Natural killer cell (primary cell): ENCODE measurements around the gene CKLF. TPM values are rescaled to one million over a fixed set of nuclear protein-coding genes. Genes with fewer than 3 reads are reported as not detected.

Source experiments
- ATAC-seq, 3 donors: fragments of 150-1000 bp in 2 of 3; fragments of 200-7000 bp in 1 of 3; cut with Tn5 transposase; 1 replicate in 1 of 3; 2 replicates in 2 of 3; pipeline ENCODE4 v1.10.0; 2021; ENCODE audit warnings: mild to moderate bottlenecking in 2 of 3, moderate library complexity in 2 of 3
- DNase-seq, 2 donors: peaks; one replicate each; pipeline versions ENCODE4 v3.0.0 to v3.0.0-alpha.2; 2013 to 2021; ENCODE audit warnings: mixed read lengths in 1 of 2
- H3K27ac ChIP-seq: one replicate; pipeline ENCODE4 v1.5.1; 2013; ENCODE audit warnings: mild to moderate bottlenecking, low read length
- H3K27me3 ChIP-seq: one replicate; pipeline ENCODE4 v1.6.1; 2013; ENCODE audit warnings: low read length; ENCODE audit not compliant: control insufficient read depth, insufficient read depth
- H3K36me3 ChIP-seq: one replicate; pipeline ENCODE4 v1.6.1; 2013; ENCODE audit warnings: low read length; ENCODE audit not compliant: control insufficient read depth, insufficient read depth
- H3K4me1 ChIP-seq: one replicate; pipeline ENCODE4 v1.6.1; 2013; ENCODE audit warnings: low read length; ENCODE audit not compliant: control insufficient read depth, insufficient read depth
- H3K4me3 ChIP-seq: one replicate; pipeline ENCODE4 v1.5.1; 2013; ENCODE audit warnings: low read length
- H3K9me3 ChIP-seq: one replicate; pipeline ENCODE4 v1.6.1; 2013; ENCODE audit warnings: low read length; ENCODE audit not compliant: control insufficient read depth, insufficient read depth
- H3K27ac Mint-ChIP-seq, 2 donors: one replicate each; pipeline ENCODE4 v1.8.0; 2022; ENCODE audit warnings: mild to moderate bottlenecking in 2 of 2, mixed read lengths in 2 of 2, moderate library complexity in 1 of 2
- H3K27me3 Mint-ChIP-seq, 2 donors: one replicate each; pipeline ENCODE4 v1.8.0; 2022; ENCODE audit warnings: low read depth in 2 of 2, mixed read lengths in 2 of 2
- H3K36me3 Mint-ChIP-seq: one replicate; pipeline ENCODE4 v1.8.0; 2022; ENCODE audit warnings: mixed read lengths
- H3K4me1 Mint-ChIP-seq, 2 donors: one replicate each; pipeline ENCODE4 v1.8.0; 2022; ENCODE audit warnings: mixed read lengths in 2 of 2
- H3K4me3 Mint-ChIP-seq: one replicate; pipeline ENCODE4 v1.8.0; 2022; ENCODE audit warnings: mild to moderate bottlenecking, moderate library complexity, mixed read lengths
- H3K9me3 Mint-ChIP-seq, 2 donors: one replicate each; pipeline ENCODE4 v1.8.0; 2022; ENCODE audit warnings: mixed read lengths in 2 of 2
- WGBS: methylation state at CpG from one replicate; pipeline ENCODE4 v1.1.7; 2013; ENCODE audit warnings: missing lambda C conversion rate; ENCODE audit not compliant: insufficient coverage; 5-methylcytosine and 5-hydroxymethylcytosine counted together
- intact Hi-C: fragments of 100-400 bp; cut with micrococcal nuclease; formaldehyde crosslinking; loops from one replicate; pipeline ENCODE4 v1.14.2; 2022
- total RNA-seq, 4 donors: library from RNA; stranded (reverse); fragments of 120-200 nt in 1 of 4; gene quantifications; one replicate each; pipeline versions ENCODE4 v1.2.3 to v1.2.4, GENCODE V29; 2013 to 2022
- TF ChIP-seq, protein P1 (sequence below): fragments of 200-600 bp; IDR thresholded peaks from one replicate; pipeline ENCODE4 v1.8.0; 2022; ENCODE audit warnings: antibody characterized with exemption

The CKLF gene
- total RNA-seq, 3 donors from 2014 or later (not counting 1 experiment from before 2014, with no cell fraction given), result 48.0 to 69.7 (median 54.6) TPM

DNA sequence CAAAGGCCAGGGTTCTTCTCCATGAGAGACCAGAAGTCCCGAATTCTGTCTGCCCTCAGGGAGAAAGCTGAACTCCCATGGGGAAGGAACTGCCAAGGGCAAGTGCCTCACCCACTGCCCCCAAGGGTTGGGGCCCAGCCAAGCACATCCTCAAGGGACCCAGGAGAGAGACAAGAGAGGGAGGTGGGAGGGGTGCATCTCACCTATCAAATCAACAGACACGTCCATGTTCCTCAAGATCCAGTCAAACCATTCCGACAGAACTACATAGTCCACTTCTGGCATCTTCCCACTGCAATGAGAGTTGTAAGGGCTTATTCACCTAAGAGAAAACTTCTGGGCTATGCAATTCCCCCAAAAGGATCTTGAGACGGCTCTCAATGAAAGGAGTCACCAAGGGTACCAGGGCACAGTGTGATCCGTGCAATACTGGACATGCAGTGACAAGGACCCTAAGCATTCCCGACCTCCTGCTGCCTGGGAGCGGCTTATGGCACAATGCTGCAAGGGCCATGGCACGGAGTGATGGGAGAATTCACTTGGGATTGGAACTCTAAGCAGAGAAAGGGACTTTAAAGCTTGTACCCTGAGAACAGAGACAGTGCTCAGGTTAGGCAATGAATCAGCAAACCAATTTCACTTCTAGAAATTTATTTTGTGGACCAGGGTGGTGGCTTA lies 34.7 kb upstream of the CKLF start:
- H3K9me3 Mint-ChIP-seq, result no peaks in the 10 kb centered on the region
- H3K9me3 ChIP-seq, result no peaks in the 10 kb centered on the region
- no peaks in the 10 kb centered on the region for H3K36me3 ChIP-seq
- ATAC-seq (no peak), DNase-seq (no peak)
- H3K27me3 Mint-ChIP-seq, result no peaks in the 10 kb centered on the region
- peak overlapping the region; percentile 94 for H3K27ac ChIP-seq
- TF ChIP-seq, protein P1, sequence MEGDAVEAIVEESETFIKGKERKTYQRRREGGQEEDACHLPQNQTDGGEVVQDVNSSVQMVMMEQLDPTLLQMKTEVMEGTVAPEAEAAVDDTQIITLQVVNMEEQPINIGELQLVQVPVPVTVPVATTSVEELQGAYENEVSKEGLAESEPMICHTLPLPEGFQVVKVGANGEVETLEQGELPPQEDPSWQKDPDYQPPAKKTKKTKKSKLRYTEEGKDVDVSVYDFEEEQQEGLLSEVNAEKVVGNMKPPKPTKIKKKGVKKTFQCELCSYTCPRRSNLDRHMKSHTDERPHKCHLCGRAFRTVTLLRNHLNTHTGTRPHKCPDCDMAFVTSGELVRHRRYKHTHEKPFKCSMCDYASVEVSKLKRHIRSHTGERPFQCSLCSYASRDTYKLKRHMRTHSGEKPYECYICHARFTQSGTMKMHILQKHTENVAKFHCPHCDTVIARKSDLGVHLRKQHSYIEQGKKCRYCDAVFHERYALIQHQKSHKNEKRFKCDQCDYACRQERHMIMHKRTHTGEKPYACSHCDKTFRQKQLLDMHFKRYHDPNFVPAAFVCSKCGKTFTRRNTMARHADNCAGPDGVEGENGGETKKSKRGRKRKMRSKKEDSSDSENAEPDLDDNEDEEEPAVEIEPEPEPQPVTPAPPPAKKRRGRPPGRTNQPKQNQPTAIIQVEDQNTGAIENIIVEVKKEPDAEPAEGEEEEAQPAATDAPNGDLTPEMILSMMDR, result no peak
- peak overlapping the region; percentile 99 for H3K27ac Mint-ChIP-seq
- intact Hi-C loops, result loop anchor here (2.0 to 5.0 kb wide), 2 partner anchors 33 to 70 kb away; partner anchors contain the start of gene TK2
- H3K4me3 ChIP-seq, result no peak overlapping the region
- H3K36me3 Mint-ChIP-seq, result no peaks in the 10 kb centered on the region
- peaks cover 74% of the 10 kb centered on the region for H3K4me1 ChIP-seq
- peaks cover 67 to 69% of the 10 kb centered on the region in 2 donors for H3K4me1 Mint-ChIP-seq
- H3K4me3 Mint-ChIP-seq, result peak overlapping the region; percentile 88
- no peaks in the 10 kb centered on the region for H3K27me3 ChIP-seq
- 89% methylated on average over 8 of the region's 8 CpGs for WGBS

DNA sequence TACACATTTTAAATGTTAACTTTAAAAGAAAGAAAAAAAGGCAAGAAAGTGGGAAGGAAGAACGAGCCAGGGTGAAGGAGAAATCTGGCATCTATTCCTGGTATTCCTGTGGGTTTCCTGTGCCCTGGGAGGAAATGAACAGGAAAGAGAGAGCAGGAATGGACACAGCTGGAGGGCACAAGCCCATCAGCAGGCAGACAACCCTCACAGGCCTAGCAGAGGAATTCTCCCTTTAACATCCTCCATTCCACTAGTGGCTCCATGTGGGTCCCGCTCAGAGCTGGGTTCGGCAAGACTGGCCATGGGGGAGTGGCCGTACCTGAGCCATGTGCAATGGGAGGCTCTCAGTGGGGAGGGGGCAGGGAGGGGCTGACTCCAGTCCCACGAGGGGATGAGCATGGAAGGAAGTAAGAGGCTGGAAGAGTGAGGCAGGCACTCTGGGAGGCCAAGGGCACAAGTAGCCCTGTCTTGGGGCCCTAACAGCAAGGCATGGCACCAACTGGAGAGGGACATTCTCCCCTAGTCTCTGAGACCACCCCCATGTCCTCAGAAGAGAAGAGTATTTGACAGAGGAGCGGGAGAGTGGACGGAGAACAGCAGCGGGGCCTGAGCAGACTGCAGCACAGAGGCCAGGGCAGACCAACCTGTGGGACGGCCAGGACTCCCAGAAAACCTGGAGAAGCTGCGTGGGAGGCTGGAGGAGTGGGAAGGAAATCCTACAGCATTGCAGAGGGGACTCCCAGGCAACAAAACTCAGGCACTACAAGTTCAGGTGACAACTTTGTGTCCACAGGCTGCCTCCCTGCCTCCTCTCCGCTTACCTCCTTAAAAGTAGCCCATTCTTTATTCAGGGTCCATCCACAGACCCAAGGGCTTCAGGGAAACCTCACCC lies 32.6 kb upstream of the CKLF start:
- intact Hi-C loops, result loop anchor here (5.0 kb wide), 1 partner anchor 68 kb away; no protein-coding TSS in a partner anchor
- Mint-ChIP-seq H3K27ac (peak overlapping the region; percentile 91 to 99), H3K27me3 (no peaks in the 10 kb centered on the region), H3K9me3 (no peaks in the 10 kb centered on the region), H3K36me3 (no peaks in the 10 kb centered on the region), H3K4me1 (peaks cover 83 to 89% of the 10 kb centered on the region in 2 donors), H3K4me3 (peak overlapping the region; percentile 61)
- no peaks in the 10 kb centered on the region for H3K36me3 ChIP-seq
- H3K27me3 ChIP-seq, result no peaks in the 10 kb centered on the region
- WGBS, result 92% methylated on average over 11 of the region's 11 CpGs
- no peak for DNase-seq
- H3K4me1 ChIP-seq, result peaks cover 94% of the 10 kb centered on the region
- TF ChIP-seq, protein P1, result no peak
- no peak for ATAC-seq
- peak overlapping the region; percentile 87 for H3K27ac ChIP-seq
- H3K4me3 ChIP-seq, result no peak overlapping the region
- no peaks in the 10 kb centered on the region for H3K9me3 ChIP-seq

DNA sequence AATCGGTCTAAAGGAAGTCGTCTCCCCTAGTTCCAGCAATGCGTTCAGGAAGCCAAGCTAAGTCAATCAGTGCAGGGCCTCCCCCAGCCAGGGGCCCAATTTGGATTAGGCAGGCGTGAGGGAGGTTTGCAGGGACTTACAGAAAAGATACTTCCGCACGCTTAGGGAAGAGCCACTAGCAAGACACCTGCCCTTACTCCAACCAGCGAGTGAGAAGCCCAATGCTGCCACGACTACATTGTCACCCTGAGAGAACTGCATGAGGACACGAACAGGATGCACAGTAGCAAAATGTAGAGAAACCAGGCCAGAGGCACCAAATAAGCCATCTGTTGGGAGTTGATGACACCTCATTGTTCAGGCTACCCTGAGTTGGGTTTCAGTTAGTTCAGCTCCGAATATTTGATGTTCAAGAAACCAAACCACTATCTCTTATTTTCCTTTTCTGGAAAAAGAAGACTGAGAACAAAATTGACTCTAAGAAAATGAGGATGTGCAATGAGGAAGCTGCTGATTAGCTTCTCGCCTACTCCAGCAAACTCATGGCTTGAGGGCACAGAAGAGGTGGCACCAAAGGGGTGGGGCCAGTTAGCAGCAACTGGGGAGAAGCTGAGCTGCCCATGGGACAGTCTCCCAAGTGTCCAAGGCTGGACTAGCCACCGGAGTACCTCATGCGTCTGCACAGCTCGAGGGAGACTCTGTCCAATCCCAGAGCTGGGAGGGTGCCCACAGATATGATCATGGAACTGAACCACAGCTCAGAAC lies 31.8 kb upstream of the CKLF start:
- peak overlapping the region; percentile 87 for H3K27ac ChIP-seq
- TF ChIP-seq, protein P1, result no peak
- no peaks in the 10 kb centered on the region for H3K27me3 ChIP-seq
- DNase-seq (peak in 1 of 2 donors; percentile 23), ATAC-seq (no peak)
- no peaks in the 10 kb centered on the region for H3K9me3 Mint-ChIP-seq
- H3K4me1 ChIP-seq, result peaks cover 96% of the 10 kb centered on the region
- H3K36me3 Mint-ChIP-seq, result no peaks in the 10 kb centered on the region
- no peaks in the 10 kb centered on the region for H3K27me3 Mint-ChIP-seq
- peak overlapping the region; percentile 61 for H3K4me3 Mint-ChIP-seq
- H3K4me1 Mint-ChIP-seq, result peaks cover 83 to 89% of the 10 kb centered on the region in 2 donors
- H3K27ac Mint-ChIP-seq, result peak overlapping the region; percentile 91 to 99
- WGBS, result 66% methylated on average over 13 of the region's 14 CpGs
- no peaks in the 10 kb centered on the region for H3K9me3 ChIP-seq
- intact Hi-C loops, result no loop called here
- H3K36me3 ChIP-seq, result no peaks in the 10 kb centered on the region
- no peak overlapping the region for H3K4me3 ChIP-seq
